ENCODE data around the gene IQCC.
A peak's percentile ranks its signal among the peaks of the same experiment; 100 is the strongest.

Gene IQCC

DNA sequence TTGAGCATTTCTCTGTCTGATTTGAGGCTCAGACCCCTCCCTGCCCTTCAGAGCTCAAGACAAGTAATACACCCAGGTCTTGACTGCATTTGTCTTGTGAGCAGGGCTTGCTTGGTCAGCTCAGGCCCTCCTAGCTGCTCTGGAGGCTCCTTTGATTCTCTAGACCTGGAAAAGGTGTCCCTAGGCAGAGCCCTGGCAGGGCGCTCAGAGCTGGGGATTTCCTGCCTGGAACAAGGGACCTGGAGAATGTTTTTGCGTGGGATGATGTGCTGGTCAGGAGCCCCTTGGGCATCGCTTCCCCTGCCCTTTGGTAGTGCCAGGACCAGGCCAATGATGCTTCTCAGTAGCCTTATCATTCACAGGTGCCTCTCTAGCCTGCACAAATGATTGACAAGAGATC lies 9.9 kb upstream of the IQCC start:
- FAIRE-seq, result no peak
- DNase-seq (ENCODE audit: insufficient read length, low spot score), result no peak

DNA sequence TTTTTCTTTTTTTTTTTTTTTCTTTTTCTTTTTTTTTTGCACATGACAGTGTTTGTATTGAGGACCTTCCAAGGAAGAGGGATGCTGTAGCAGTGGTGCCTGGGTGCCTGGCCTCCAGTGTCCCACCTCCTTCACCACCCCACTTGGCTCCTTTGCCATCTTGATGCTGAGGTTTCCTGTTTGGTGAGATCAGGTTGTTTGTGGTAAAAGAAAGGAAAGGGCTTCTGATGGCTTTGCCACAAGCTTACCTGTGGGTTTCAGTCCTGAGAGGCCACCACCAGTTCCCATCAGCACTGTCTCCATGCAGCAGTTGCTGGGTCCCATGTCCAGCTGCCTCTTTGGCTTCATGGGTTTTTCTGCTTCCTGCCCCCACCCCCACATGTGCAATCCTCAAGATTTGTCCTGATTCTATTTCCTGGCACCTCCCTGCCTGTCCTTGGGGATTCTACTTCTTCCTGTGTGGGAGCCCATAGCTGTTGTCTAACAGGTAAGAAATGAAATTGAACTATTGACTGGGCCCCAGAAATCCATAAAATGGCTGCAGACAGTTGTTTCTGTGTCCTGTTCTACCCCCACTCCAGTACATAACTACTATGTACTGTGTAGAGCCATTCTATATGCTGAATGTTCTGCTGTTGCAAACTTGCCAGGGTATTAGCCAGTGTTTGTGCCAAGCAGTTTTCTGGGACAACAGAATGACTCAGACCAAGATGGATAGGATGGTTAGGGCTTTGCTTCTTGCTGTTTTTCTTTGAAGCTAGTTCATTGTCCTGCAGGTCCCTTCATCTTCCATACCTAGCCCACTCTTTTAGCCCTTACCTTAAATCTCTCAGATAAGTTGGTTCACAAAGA lies 9.3 kb upstream of the IQCC start:
- DNase-seq (ENCODE audit: insufficient read length, low spot score) (no peak), FAIRE-seq (peak; percentile 8)

DNA sequence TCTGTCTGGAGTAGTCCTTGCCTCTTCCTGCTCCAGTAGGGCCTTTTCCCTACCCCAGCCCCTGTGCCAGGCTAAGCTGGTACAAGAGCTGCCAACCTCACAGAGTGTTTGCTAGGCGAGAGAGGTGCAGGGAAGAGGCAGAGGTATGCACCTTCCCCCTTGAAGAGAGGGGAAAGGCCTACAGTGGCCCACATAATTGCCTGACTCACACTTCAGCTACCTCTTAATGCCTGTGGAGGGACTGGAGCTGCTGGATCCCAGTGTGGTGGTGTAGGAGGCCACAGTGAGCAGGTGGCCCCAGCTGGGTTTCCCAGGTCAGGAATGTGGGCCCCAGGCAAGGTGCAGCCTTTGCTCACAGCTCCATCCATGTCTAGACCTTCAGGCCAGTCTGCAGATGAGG lies 8.4 kb upstream of the IQCC start:
- DNase-seq (ENCODE audit: insufficient read length, low spot score), result no peak

DNA sequence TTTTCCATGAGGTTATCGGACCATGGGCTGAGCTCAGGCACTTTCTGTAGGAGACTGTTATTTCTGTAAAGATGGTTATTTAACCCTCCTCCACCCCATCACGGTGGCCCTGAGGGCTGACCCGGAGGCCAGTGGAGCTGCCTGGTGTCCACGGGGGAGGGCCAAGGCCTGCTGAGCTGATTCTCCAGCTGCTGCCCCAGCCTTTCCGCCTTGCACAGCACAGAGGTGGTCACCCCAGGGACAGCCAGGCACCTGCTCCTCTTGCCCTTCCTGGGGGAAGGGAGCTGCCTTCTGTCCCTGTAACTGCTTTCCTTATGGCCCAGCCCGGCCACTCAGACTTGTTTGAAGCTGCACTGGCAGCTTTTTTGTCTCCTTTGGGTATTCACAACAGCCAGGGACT lies 7.6 kb upstream of the IQCC start:
- FAIRE-seq, result no peak
- no peak for DNase-seq (ENCODE audit: insufficient read length, low spot score)

More for the DNA sequence above, 8.4 kb upstream of the IQCC start:
- FAIRE-seq, result no peak

DNA sequence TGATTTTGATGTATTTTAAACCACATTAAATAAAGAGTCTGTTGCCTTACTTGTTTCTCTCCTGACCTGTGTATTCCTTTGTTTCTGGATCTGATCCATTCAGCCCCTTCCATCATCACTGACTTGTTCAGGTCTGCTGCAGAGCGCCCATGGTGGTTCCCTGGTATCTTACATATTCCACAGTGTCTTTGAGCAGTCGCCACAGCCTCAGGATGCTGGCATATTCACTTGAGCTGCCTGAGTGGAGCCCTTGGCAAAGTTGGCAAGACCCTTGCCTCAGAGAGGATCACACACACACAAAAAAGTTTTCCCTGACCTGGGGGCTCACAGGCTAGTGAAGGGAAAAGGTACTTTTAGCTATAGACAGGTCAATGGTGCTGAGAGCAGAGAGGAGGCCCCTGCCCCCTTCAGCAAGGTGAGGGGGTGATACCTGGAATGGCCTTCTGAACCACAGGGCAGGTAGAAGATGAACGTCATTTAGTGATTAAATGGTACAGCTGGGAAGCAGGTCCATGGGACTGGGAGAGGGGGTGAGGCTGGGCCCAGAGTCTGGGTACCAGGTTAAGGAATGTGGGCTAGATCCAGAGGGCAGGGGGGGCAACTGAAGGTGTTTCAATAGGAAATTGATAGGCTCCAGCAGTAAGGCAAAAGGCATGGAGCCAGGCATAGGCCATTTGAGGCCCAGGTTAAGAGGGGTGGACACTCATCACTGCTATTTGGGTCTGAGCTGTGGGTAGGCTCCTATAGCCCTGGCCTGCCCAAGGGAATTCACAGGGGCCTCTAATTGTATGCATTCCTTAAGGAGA lies 7.0 kb upstream of the IQCC start:
- DNase-seq (ENCODE audit: insufficient read length, low spot score), result no peak

DNA sequence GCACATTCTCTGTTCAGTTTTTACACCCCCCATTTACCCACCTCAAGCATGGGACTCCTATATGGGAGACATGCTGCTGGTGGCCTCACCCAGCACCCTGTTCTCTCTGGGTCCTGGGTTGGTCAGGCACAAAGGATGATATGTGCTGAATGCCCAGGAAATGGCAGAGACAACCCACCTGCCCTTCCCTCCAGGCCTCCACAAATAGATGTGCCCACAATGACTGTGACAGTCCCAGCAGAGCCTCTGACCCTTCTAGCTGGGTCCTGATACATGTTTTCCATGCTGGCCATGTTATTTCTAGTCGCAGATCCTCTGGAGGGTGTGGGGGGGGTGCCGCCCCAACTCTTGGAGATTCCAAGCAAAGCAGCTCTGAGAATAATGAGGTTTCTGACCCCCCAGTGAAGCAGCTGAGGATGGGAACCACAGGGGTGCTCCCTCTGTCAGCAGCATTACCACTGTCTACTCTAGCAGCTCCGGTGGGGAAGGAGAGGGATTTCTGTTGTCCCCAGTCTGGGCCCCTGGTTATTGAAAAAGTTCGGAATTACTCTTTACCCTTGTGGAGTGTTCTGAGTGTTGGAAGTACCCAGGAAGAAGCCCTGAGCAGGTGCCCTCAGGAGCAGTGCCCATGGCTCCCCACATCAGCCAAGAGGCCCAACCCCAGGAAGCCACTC lies 6.3 kb upstream of the IQCC start:
- DNase-seq (ENCODE audit: insufficient read length, low spot score), result no peak
- no peak for FAIRE-seq

More for the DNA sequence above, 7.0 kb upstream of the IQCC start:
- FAIRE-seq, result no peak

DNA sequence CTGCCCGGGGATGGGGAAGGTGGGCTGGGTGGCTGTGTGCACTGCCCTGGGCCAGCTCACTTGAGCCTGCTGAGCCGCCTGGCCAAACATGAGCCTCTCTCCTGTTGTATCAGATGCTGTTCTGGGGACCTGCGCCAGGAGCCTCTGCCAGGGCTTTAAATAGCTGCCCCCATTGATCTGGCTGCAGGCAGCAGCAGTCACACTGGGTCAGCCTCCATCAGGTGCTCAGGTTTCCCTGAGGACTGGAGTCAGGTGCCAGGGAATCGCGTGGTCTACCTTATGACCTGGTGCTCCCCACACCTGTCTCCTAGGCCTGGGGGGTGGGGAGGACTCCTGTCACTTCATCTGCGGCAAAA lies 5.8 kb upstream of the IQCC start:
- no peak for FAIRE-seq
- DNase-seq (ENCODE audit: insufficient read length, low spot score), result no peak

DNA sequence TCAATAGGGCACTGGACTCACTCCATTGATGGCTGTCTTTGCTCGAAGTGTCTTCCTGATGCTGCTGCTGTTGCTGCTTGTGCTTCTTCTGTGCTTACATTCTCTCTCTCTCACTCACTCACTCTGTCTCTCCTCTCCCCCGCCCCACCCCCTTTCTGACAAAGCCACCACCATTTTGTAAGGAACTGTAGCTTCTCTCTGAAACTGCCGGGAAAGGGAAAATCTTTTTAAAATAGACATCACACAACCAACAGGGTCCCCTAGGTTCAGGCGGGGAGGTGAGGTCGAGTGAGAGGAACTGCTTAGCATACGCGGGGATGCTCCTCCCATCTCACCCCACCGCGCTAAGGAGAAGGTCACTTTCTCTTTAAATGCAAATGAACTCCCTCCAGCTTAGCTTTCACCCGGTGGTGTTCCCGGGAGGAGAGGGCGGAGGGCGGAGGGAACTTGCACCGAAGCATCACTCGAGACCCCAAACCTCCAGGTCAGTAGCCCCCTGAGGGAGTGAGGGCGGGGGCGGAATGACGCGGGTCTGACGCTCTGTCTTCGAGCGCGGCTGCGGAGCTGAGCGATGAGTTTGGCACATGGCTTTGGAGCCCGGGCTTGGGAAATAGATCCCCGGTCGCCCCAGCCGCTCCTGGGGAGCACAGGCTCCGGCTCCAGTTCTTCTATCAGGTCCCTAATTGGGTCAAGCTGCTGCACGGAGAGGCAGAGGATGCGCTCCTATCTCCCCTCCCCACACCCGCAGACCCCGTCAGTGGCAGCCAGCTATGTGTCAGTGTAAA lies 5.1 kb upstream of the IQCC start, which contains the start of gene CCDC28B:
TSS of gene CCDC28B (plus strand) at position 370 of the 785 bp plus-strand sequence. CDS start 1,341 bp downstream, outside the sequence.
- DNase-seq (ENCODE audit: insufficient read length, low spot score) (peak; percentile 60), FAIRE-seq (peak; percentile 54)

DNA sequence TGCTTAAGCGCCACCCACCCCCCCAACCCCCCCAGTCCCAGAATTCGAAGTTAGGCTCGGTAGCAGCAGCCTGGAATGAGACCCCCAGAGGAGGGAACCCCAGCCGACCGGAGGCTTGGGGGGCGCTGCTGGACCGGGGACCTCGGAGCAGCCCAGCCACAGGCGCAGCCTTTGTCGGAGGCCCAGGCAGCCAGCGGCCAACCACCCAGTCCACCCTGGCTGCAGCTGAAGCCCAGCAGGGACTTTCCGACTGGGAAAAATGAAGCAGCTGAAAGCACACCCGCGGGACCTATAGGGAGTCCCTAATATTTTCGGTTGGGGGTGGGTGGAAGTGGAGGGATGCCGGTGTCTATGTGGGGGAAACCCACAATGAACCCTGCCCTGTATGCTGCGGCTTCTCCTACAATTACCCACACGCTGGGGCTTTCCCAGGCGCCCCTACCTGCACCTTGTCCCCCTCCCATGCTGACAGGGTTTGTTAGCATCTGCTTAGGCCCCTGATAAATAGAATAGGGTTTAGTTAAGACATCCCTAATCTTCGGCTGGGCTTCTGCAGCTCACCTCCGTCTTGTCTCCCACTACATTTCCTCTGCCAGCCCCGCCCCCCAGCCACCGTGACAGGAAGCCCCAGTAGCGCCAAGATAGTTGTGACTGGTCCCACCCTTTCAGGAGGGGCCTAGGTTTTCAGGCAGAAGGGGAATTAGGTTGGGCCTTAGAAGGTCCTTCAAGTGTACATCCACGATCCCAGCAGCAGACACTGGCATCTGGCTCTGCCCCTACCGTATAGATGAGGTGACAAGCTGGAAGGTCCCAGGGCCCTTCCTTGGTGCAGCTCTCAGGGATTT lies 4.2 kb upstream of the IQCC start:
- peak; percentile 97 for FAIRE-seq
- DNase-seq (ENCODE audit: insufficient read length, low spot score), result peak; percentile 59

DNA sequence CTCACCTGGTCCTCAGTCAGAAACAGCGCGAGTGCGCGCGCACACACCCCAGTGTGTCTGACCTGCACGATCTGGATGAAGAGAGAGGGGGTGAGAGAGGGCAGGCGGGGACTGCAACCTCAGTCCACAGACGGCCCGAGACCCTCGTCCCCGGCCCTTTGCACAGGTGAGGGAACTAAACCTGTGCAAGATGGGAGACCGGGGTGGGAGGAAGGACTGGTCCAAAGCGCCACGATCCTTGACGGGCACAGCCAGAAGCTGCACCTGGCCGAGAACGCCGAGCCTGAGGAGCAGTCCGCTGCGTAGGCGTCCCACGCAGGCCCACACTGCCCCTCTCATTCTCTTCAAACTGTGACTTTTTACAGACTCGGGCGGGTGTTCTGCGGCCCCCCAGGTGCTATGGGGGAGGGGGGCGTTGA lies 519 bp upstream of the IQCC start:
- FAIRE-seq, result no peak
- DNase-seq (ENCODE audit: insufficient read length, low spot score), result no peak

DNA sequence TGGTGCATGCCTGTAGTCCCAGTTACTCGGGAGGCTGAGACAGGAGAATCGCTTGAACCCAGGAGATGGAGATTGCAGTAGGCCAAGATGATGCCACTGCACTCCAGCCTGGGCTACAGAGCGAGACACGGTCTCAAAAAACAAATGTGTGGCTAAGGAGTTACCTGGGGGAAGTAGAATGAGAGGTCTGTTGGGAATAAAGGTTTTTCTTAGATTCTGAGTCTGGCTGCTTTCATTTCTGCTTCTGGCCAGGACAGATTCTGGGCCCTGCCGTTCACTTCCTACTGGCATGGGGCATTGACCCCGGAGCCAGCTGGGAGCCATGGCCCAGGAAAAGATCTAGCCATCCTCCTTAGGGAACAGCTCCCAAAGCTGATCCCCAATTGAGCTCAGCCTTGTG lies 3.0 kb downstream of the IQCC start:
- FAIRE-seq (no peak), DNase-seq (ENCODE audit: insufficient read length, low spot score) (no peak)

DNA sequence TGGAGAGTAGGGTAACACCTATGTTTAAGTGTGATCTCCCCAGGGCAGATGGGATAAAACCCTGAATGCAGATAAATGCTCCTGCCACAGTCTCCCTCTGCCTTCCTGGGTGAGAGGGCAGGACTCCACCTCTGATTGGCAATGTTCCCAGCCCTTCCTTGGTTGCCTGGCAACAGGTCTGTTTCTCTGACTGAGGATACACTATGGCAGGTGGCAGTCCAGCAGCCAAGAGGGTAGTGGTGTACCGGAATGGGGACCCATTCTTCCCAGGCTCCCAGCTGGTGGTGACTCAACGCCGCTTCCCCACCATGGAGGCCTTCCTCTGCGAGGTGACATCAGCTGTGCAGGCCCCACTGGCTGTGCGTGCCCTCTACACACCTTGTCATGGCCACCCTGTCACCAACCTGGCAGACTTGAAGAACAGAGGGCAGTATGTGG lies 3.4 kb downstream of the IQCC start, which contains the start of gene DCDC2B:
TSS of gene DCDC2B (plus strand) at position 199 of the 438 bp plus-strand sequence. CDS start at position 204, 5 bp downstream.
- no peak for FAIRE-seq
- DNase-seq (ENCODE audit: insufficient read length, low spot score), result no peak

DNA sequence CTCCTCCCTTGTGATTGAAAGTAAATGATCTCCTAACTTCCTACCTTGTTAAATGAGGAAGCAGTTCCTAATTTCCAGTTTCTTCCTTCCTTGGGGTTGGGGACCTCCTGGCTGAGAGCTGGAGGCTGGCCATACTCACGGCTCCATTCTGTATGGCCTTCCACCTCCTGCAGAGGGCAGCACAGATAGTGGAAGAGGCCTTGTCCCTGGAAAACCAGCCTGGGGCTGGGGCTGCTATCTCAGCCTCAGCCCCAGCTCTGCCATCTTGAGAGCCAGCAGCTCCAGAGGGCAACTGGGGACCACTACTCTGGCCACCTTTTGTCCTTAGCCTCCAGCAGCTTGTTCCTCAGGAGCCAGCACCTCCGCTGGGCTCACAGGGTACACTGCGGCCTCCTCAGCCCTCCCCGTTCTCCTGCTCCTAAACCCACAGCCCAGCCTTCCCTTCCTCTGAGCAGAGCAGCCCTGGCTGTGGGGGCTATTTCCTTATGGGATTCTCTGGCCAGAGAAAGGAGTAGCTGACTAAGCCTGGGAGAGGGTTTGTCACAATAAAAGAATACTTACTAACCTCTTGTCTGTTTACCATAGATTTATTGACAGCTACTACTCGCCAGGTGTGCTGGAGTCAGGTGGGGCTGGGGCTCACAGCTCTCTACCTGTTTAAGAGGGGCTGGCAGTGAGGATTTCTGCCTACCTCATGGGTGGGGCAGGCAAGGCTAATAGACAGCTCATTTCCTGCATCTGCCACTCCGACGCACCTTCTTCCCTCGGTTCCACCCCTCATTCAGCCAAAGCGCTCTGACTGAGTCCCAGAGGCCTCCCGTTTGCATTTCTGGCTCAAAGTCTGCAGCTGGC lies 10.4 kb downstream of the IQCC start:
- FAIRE-seq, result peak; percentile 82
- no peak for DNase-seq (ENCODE audit: insufficient read length, low spot score)

DNA sequence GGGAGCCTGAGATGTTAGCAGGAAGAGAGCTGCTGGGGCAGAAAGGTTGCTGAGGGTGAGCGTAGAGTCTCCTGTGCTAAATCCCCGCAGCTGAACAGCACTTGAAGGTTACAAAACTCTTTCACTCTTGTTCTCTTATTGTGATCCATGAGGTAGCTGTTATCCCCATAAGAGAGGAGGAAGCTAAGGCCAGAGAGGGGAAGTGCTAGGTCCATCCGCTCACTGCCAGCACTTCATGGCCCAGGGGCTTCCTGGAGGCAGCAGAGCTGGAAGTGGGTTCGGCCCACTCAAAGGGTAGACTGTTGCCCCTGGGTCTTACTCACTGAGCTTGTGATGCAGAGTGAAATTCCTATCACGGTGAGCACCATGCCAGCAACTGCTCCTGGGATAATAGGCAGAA lies 11.1 kb downstream of the IQCC start:
- FAIRE-seq, result no peak
- DNase-seq (ENCODE audit: insufficient read length, low spot score), result no peak

DNA sequence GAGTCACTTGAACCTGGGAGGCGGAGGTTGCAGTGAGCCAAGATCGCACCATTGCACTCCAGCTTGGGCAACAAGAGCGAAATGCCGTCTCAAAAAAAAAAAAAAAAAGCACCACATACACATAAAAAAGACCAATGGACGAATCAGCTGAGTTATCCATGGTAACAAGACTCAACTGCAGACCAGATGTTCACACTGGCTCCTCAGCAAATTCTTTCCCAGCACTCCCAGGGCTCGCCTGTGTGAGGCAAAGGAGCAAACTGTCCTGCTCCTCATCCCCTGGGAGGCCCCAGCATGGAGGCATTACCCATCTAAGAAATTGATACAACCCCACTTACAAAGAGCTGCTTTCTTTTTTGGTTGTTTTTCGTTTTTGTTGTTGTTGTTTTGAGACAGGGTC lies 13.6 kb downstream of the IQCC start:
- DNase-seq (ENCODE audit: insufficient read length, low spot score), result no peak
- FAIRE-seq, result no peak

DNA sequence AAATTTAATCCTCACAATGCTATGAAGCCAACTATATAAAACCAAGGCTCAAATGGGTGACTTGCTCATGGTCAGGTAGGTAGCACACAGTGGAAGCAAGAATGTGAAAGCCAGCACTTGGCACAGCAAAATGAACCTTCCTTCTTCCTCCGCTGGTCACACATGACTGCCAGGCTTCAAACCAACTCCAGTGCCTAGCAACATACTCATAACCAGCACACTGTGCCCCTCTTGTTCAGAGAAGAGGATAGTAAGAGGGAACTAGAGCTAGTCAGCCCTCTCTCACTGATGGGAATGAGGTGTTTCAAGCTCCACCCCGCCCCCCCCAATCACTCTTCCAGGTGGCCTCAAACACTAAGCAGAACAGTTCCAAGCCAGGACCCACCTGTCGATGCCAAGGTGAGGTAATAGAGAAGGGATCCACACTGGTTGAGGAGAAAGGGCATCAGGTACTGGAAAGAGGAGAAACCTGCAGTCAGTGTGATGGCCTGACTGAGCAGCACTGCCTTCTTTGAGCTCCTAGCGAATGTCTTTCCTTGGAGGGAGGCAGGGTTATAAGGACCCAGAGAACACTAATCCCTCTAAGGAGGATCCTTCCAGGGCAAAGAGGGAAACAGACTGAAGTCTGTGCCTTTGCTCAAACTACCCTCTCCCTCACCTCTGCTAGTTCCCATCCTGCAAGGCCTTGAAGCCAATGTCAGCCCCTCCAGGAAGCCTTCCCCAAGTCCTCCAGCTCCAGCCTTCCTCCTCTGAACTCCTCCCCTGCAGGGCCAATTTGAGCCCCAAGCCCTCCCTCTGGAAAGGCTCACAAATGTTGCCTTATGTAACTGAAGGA lies 15.5 kb downstream of the IQCC start:
- no peak for DNase-seq (ENCODE audit: insufficient read length, low spot score)
- no peak for FAIRE-seq

DNA sequence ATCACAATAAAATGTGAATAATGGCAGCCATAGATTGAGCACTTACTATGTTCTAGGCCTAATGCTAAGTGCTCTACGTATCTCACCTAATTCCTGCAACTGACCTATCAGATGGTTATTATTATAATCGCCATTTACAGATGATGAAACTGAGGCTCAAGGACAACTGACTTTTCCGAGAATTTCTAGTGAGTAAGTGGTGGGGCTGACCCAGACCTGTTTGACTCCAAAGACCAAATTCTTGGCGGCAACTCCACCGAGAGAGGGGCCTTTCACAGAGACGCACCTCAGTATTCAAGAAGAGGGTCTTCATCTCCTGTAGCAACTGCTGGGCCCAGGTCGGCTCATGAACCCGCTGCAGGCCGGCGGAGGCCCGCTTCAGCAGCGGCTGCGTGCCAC lies 16.1 kb downstream of the IQCC start:
- DNase-seq (ENCODE audit: insufficient read length, low spot score) (no peak), FAIRE-seq (peak; percentile 64)
